SIG-M5 treated with dmso at 0.1 percent for 504 hours (cell line): ENCODE measurements around the gene LOXL4.
A peak's percentile ranks its signal among the peaks of the same experiment; 100 is the strongest.

Experiments
- DNase-seq: peaks from one replicate; lab custom pipeline; 2025; ENCODE audit not compliant: unreplicated experiment; lab: John Stamatoyannopoulos, UW

LOXL4 gene

GRCh38 chr10:98265403-98266378 is 2.3 kb downstream of the LOXL4 start:
- peak; percentile 46 for DNase-seq

- peak; percentile 75 for DNase-seq
These were observed 3.5 kb downstream of the LOXL4 start for GRCh38 chr10:98264378-98265065.

GRCh38 chr10:98263088-98263487 is 4.9 kb downstream of the LOXL4 start:
- DNase-seq = no peak

GRCh38 chr10:98262571-98262970 is 5.4 kb downstream of the LOXL4 start:
- DNase-seq = peak; percentile 27

- no peak for DNase-seq
These were observed 6.3 kb downstream of the LOXL4 start for GRCh38 chr10:98261436-98262277.

GRCh38 chr10:98260752-98261151 is 7.2 kb downstream of the LOXL4 start:
- no peak for DNase-seq

- no peak for DNase-seq
These were observed 7.6 kb downstream of the LOXL4 start for GRCh38 chr10:98260350-98260749.

- DNase-seq = peak; percentile 94
These were observed 8.2 kb downstream of the LOXL4 start for GRCh38 chr10:98259606-98260315.

- no peak for DNase-seq
These were observed 9.1 kb downstream of the LOXL4 start for GRCh38 chr10:98258683-98259454.

GRCh38 chr10:98257961-98258360 is 10.0 kb downstream of the LOXL4 start:
- no peak for DNase-seq

- no peak for DNase-seq
These were observed 10.8 kb downstream of the LOXL4 start for GRCh38 chr10:98257198-98257597.

- no peak for DNase-seq
These were observed 11.3 kb downstream of the LOXL4 start for GRCh38 chr10:98256692-98257091.

GRCh38 chr10:98255146-98255877 is 12.7 kb downstream of the LOXL4 start:
- no peak for DNase-seq

GRCh38 chr10:98254234-98254974 is 13.6 kb downstream of the LOXL4 start:
- no peak for DNase-seq

- DNase-seq = no peak
These were observed 14.5 kb downstream of the LOXL4 start for GRCh38 chr10:98253499-98253898.

- no peak for DNase-seq
These were observed 15.5 kb downstream of the LOXL4 start for GRCh38 chr10:98252464-98252863.

GRCh38 chr10:98251399-98251798 is 16.6 kb downstream of the LOXL4 start:
- no peak for DNase-seq

- DNase-seq = no peak
These were observed 18.9 kb downstream of the LOXL4 start for GRCh38 chr10:98249134-98249533.
